Erythroblast (primary cell): ENCODE results near the gene TRA2B.

Source experiments
- DNase-seq, 2 experiments: peaks; one replicate each; lab custom pipeline; 2025; lab: John Stamatoyannopoulos, UW
- GATA1 ChIP-seq: IDR thresholded peaks from 2 replicates; pipeline ENCODE4 v1.6.1; 2011; ENCODE audit warnings: low read depth, mild to moderate bottlenecking, control low read depth, low read length, moderate library complexity
- POLR2A ChIP-seq: IDR thresholded peaks from 2 replicates; pipeline ENCODE4 v1.6.1; 2011; ENCODE audit warnings: mild to moderate bottlenecking, low read length

TRA2B gene

GRCh38 chr3:185940951-185941350, 3.1 kb upstream of the TRA2B start:
- DNase-seq: no peak
- no peak for TF ChIP-seq POLR2A
- no peak for TF ChIP-seq GATA1

DNA sequence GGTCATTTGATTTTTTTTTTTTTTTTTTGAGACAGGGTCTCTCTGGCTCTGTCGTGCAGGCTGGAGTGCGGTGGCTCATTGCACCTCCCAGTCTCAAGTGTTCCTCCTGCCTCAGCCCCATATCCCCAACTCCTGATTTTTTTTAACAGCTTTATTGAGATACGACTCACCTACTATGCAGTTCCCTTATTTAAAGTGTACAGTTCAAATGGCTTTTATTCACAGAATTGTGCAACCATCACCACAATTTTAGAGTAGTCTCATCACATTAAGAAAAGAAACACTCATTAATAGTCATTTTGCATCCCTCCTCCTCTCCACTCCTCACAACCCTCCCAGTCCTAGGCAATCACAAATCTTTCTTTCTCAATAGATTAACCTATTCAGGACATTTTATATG, 1.9 kb upstream of the TRA2B start:
- DNase-seq: no peak
- TF ChIP-seq GATA1 (no peak), POLR2A (no peak)

DNA sequence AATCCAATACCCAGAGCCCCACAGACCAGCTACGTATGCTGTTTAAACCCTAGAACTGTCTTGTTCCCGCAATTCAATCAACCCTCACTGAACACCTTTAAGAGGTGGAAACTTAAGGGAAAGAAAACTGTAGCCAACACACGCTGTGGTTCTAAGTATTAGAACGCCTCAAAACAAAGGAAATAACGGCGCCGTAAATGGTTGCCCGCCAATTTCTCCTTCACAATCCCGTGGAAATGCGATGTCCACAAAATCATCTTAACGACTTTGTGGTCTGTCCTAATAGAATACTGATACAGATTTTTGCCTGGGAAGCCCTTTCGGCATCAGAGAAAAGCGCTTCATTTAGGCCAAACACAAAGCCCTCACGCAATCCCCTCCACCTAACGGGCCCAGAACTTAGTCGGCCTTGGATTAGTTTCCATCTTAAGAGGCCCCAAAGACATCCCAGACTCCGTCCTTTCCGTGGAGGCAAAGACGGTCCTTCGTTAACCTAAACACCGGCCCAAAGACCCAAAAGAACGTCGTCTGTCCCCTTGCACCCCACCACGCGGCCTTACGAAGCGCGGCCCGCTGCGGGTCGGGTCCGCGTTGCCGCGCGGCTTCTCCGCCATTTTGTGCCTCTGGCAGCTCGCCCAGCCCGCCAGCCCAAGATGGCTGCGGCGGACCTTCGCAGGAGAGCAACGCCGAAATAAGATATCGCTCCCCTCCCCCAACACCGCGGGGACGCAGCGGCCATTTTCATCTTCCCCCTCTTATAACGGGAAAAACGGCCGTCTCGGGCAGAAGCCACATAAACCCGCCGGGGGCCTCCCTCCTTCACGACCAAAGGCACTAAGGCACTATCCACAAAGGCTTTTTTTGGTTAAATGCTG, 763 bp downstream of the TRA2B start:
- peak; percentile 92 to 96 for DNase-seq
- no peak for TF ChIP-seq GATA1
- no peak for TF ChIP-seq POLR2A

DNA sequence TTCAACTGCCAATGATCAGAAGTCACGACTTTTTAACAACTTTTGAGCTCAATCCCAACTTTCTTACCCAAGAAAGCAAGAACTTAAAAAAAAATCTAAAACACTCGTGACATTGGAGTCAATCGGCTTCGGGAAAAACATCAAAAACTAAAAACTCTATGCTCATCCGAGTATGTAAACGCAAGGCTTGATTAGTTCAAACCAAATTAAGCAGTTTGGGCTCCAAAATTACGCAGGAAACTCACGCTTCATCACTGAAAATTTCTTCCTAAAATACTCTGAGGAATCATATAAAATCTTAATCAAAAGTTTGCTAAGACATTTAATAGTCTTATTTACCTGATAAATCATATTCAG, 1.6 kb downstream of the TRA2B start:
- DNase-seq: peak; percentile 34 to 65
- TF ChIP-seq POLR2A (no peak), GATA1 (no peak)

DNA sequence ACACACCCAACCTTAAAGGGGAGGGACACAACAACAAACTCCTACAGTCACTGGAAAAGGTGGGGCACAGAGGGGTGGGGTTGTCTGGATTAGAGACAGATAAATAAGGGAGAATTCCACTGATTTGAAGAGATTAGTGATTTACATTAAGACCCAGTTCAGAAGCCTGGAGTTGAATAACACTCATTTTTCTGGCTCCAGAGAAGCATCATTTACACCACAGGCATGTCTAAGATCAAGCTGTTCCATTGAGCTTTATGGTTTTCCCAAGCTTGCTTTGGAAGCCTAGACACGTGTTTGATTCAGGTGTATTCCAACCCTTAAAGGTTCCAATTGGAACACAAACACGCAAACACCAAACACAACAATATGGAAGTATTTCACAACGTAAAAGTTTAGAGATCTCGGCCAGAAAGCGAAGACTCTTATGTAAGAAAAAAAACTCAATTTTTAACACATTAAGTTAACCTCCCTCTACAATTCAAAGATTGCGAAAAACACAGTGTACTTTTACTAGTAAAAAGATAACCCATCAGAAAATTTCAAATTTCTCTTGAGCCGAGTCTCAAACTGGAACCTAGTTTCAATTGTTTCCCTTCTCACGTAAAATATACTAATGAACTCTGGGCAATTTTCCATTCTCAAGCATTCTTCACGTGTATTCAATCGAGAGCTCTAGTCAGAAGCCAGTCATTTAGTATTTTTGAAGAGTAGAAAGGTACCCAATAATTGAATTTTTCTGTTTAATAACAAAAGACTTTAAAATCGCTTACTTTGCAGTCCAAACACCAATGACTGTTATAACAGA, 2.1 kb downstream of the TRA2B start:
- TF ChIP-seq GATA1: no peak
- TF ChIP-seq POLR2A: no peak
- peak; percentile 37 to 64 for DNase-seq

- DNase-seq: peak; percentile 44 to 64
- no peak for TF ChIP-seq GATA1
- TF ChIP-seq POLR2A: no peak
Observed at GRCh38 chr3:185934767-185935464, 2.9 kb downstream of the TRA2B start.

DNA sequence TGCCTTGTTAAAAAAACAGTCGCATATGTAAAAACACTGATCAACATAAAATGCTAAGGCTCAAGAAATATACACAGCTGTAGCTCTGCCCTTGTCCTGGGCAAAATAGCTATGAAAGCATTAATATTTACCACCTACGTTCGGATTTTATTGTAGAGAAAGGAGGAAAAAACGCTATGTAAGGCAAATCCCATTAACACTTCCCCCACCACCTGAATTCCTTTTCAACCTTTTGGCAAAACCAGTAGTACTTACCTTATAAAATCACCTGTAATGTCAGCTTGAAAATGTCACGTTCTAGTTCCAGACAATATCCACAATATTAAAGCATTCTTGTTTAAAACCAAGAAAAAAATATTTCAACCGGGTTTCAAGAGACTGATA, 3.6 kb downstream of the TRA2B start:
- peak in 1 of 2 experiments; percentile 52 for DNase-seq
- TF ChIP-seq POLR2A (no peak), GATA1 (no peak)

DNA sequence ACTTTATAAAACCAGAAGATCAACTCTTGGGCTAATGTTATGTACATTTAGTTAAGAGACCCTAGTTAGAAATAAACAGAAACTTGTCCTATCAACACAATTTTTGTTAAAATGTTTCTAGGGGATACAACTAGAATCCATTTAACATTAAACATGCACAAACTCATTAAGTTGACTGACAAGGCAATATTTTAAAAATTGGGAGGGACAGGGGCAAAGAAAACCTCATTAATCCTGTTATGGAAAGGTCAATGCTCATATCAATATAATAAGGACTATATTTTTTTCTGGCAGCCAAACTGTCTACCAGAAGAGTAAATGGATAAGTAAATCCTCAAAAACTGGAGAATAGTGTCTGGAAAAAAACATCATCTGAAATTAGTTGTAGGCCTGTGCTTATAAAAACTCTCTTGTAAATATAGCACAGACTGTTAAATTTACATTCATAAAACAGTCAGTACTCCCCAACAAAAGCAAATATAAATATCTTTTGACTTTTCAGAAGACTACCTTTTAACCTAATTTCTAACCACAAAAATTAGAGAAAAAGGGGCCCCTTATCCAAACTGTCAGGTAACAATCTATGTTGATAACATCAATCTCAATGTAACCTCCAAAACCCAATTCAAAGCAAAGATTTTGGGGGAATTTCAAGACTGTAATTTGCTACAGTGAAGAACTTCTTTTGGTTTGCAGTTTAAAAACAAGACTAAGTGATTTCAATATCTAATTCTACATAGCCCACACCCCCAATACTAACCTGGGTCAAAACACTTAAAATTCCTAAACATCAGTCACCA, 4.2 kb downstream of the TRA2B start:
- DNase-seq: no peak
- no peak for TF ChIP-seq GATA1
- no peak for TF ChIP-seq POLR2A

DNA sequence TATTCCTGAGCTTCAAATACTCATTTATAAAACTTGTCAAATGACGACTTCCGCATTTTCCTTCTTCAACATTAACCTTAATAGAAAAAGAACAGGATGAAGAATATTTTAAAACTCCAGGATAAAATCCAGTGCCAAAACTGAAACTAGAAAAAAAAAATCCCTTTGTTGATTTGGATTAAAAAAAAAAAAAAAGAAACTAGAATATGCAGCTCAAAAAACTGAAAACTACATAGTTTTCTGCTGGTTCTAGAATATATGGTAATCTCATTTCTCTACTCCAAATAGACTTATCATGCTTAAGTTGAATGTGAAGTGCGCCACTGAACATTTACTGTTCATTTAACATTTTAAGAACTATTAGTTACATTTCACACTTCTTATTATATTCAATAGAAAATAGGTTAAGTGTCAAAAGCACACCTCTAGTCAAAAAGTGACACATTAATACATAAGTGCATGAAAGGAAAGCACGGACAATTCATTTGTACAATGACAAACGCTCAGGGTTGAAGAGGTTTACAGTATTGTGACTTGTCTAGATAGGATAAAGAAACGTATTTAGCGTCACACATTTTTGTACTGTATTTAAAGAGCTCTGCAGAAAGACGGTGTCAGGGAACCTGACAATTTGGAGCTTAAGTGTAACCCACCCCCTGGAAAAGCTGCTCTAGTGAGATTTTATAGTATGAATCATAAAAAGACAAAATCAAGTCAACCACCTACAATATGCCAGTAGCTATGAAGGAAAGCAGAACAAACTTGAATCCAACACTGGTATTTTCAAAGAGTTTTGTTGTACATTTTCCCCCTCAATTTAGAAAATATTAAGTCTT, 5.8 kb downstream of the TRA2B start:
- TF ChIP-seq GATA1 (no peak), POLR2A (no peak)
- DNase-seq: peak; percentile 37 to 48

GRCh38 chr3:185930393-185931107, 7.3 kb downstream of the TRA2B start:
- DNase-seq: no peak
- TF ChIP-seq GATA1: no peak
- TF ChIP-seq POLR2A: no peak
